Fibroblast of pulmonary artery (primary cell): ENCODE measurements around the gene GSG1.

ENCODE experiments used
- DNase-seq: peaks from one replicate; pipeline ENCODE4 v3.0.0-alpha.2; 2010; ENCODE audit warnings: low read depth
- H3K4me3 ChIP-seq: replicated peaks from 2 replicates; pipeline ENCODE4 v1.5.1; 2011; ENCODE audit warnings: low read depth, mild to moderate bottlenecking, control low read depth, low read length, moderate library complexity
- TF ChIP-seq, protein P1 (sequence below): IDR thresholded peaks from 2 replicates; pipeline ENCODE4 v1.5.1; 2011; ENCODE audit warnings: mild to moderate bottlenecking, control low read depth, low read length, inconsistent platforms; ENCODE audit errors: missing control alignments

Gene GSG1

DNA sequence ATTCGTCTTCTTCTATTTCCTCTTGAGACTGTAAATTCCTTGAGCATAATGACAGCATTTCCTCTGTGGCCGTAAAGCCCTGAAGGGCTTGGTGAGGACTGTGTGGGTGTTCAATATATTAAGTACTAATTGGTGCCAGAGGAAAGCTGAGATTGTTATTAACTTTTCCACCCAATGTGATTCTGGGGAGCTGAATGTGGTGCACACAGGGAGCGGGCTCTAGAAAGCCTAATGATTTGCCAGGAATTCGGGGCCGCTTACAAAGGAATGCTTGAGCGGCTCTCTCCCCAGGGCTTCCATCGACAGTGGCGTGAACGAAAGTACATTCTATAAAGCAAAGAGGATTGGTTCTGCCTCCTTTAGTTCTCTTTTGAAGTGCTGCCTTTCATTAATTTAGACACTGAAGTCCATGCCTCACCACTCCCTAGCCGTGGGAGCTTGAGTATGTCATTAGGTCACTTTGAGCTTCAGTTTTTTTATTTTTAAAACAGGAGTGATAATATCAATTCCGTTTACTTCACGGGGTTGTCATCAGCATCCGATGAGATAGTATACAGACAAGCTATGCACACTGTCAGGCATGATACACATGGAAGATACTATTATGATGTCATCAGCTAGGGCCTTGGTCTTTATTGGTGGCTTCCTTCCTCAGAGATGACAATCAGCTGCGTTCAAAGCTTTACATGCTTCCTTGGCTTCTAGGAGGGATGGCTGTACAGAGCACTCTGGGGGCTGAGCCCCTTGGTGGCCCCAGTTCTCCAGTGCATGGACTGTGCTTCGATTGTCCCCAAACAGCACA, 11.0 kb upstream of the GSG1 start:
- DNase-seq: no peak
- no peak overlapping the region for H3K4me3 ChIP-seq
- TF ChIP-seq, protein P1, sequence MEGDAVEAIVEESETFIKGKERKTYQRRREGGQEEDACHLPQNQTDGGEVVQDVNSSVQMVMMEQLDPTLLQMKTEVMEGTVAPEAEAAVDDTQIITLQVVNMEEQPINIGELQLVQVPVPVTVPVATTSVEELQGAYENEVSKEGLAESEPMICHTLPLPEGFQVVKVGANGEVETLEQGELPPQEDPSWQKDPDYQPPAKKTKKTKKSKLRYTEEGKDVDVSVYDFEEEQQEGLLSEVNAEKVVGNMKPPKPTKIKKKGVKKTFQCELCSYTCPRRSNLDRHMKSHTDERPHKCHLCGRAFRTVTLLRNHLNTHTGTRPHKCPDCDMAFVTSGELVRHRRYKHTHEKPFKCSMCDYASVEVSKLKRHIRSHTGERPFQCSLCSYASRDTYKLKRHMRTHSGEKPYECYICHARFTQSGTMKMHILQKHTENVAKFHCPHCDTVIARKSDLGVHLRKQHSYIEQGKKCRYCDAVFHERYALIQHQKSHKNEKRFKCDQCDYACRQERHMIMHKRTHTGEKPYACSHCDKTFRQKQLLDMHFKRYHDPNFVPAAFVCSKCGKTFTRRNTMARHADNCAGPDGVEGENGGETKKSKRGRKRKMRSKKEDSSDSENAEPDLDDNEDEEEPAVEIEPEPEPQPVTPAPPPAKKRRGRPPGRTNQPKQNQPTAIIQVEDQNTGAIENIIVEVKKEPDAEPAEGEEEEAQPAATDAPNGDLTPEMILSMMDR: no peak

DNA sequence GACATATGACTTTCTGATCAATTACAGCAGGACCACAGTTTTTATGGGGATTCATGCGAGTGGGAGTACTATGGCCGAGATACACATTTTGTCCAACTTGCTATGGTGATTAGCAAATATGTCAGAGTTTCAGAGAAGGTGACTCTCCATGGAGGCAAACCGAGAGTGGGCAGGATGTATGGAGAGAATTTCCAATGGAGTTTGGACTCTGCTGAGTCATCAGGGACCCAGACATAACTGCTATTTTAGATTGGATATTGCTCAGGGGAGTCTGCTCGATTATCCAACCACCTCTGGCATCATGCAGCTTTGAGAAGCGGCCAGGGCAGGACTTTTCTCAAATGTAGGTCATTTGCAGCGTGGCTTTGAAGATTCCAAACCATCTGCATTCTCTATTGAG, 9.5 kb upstream of the GSG1 start:
- H3K4me3 ChIP-seq: no peak overlapping the region
- TF ChIP-seq, protein P1: no peak
- no peak for DNase-seq

DNA sequence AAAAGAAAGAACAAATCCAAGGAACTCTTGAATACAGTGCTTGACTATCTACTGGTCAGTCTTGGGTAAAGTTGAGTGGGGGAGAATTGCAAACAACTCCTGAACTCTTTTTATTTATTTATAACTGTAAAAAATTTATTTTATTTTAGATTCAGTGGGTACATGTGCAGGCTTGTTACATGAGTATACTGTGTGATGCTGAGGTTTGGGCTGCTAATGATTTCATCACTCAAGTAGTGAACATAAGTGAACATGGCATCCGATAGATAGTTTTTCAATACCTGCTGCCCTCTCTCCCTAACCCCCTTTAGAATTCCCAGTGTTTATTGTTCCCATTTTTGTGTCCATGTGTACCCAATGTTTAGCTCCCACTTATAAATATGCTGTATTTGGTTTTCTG, 3.2 kb upstream of the GSG1 start:
- DNase-seq: no peak
- H3K4me3 ChIP-seq: no peak overlapping the region
- TF ChIP-seq, protein P1: no peak

DNA sequence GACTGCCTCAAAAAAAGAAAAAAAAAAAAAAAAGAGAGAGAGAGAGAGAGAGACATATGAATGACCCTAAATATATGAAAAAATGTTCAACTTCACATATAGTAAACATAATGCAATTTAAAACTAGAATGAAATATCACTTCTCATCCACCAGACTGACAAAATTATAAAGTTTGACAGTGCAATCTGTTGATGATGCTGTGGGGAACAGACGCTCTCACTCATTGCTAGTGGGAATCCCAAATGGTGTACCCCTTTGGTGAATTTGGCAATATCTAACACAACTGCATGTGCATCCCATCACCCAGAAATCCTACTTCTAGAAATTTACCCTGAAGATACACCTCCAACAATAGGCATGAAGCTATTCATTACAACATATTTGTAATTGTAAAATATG, 2.3 kb upstream of the GSG1 start:
- H3K4me3 ChIP-seq: no peak overlapping the region
- no peak for DNase-seq
- TF ChIP-seq, protein P1: no peak

DNA sequence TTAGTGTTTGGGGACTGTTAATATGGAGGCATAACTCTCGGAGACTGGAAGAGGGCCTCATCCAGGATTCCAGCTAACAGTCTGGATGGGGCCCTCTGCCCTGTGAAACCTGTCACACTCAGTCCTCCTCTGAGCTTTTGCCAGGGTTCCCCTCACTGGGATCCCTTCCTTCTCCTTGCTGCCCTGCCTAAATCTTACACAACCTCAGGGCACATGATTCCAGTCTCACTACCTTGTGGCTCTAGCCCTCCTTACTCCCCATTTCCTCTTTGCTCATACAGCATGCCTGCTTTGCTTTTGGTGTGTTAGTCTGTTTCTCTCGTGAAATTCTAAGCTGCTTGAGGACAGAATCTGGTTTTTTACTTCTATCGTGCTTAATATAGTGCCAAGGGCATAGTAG, 942 bp upstream of the GSG1 start:
- no peak overlapping the region for H3K4me3 ChIP-seq
- TF ChIP-seq, protein P1: no peak
- DNase-seq: no peak

DNA sequence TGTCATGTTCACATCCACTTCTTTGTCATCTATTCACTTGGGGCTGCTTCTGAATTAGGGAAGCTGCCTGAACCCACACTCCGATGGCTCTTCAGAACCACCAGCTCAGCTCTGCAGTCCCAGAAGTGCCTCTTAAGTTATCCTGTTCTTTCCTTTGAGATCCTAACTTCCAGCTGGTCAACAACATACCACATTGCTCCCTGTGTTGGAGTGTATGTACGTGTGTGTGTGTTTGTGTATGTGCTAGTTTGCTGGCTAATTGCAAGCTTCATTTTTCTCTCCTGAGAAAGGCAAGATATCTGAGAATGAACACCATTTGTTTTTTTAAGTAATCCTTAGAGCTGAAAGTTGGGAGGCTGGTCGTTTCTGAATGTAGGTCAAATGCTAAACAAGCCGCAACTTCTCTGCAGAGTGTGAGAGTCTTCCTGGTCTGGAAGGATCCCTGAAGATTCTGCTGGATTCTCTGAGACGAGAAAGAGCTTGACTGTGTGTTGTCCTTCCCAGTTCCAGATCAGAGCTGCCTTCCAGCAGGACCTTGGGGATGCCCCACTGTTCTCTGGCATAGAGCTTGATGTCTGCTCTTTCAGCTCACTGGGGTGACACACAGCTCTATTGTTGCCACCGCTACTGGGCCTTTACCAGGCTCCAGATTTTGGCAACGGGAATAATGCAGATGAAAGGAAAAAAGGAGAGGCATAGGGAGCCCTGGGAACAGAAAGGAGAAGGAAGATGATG, 839 bp downstream of the GSG1 start:
- H3K4me3 ChIP-seq: no peak overlapping the region
- DNase-seq: peak; percentile 44
- TF ChIP-seq, protein P1: no peak
